ENCODE data around the gene ZSWIM6.

Gene ZSWIM6

GRCh38 chr5:61307611-61308010 is 24.4 kb upstream of the ZSWIM6 start:
- no peak for DNase-seq

GRCh38 chr5:61308712-61309111 is 23.3 kb upstream of the ZSWIM6 start:
- DNase-seq, result no peak

GRCh38 chr5:61309115-61309514 is 22.9 kb upstream of the ZSWIM6 start:
- no peak for DNase-seq

- no peak for DNase-seq
Observed at GRCh38 chr5:61311056-61311610, 20.9 kb upstream of the ZSWIM6 start.

- no peak for DNase-seq
Observed at GRCh38 chr5:61311836-61312808, 19.9 kb upstream of the ZSWIM6 start.

DNA sequence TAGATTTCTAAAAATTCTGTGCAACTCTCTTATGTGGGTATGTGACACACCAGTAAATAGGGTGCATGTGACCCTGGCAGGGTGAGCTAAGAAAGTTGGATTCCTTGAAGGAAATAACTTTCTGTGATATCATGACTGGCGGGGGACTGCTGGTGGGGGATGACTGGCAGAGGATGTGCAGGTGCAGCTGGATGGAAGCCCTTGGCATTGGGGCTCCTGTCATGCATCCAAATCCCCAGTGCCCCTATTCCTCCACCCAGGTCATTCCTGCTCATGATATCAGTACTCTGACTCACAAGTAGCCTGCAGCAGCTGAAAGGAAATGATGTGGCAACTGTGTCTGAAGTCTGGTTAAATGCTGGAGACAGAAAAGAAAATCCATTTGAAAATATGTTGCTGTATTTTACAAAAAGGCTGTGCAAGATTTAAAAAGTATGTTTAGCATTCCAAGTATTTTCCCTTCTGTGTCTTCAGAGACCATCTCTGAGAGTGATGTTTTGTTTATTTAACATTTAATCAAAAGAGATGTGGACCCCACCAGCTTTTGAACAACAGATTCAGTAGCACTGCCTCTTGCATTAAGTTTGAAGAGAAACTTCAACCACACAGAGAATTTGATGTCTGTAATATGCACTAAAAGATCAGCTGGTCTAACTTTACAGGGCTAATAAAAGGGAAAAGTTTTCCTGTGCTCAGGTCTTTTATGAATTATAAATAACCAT is 17.9 kb upstream of the ZSWIM6 start:
- no peak for DNase-seq

DNA sequence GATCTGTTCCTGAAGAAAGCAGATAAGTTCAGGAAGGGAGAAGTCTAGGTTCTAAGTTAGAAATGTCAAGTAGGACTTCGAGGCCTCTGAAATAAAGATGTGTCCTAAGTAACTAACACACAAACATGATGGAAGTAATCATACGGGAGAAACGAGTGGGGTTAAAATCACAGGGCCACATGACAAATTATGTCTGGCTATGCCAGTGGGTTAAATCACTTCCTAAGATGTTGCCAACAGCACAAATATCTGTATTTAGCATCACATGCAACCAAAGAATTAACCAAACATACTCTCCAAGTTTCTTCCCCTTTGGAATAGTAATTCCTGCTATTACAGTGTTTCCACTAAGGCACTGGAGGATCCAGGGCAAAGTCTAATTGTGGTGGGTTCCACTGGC is 13.7 kb upstream of the ZSWIM6 start:
- DNase-seq, result no peak

DNA sequence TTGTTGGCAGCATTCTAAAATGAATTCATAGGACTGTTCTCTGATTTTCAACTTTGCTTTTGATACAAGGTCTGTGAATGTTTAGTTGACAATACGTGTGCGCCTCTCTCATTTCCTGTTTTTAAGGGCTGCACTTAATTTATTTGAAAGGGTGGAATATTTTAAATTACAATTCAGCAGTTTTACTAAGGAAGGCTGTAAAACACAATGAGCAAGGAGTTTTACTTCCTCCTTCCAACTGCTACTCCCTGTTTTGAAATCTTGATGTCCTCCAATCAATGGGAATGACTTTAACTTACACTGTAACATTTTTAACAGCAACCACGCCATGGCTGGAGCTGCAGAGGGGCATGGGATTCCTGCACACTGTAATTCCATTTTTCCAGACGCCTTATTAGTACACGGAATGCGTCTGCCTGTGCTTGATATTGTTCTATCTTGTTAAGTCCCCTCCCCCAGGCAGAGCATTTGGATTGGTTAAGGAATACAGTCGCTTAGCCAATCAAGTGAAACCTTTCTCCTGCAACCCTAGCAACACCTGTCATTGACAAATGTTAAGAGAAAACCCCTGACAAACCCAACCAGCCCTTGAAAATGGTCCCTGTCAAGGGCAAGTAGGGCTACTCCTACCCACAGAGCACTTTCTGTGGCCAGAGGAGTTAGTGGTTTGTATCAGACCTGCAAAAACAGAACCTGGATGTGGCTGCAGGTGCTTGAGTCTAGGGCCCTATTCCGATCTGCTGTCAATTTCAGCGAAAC is 12.5 kb upstream of the ZSWIM6 start:
- no peak for DNase-seq

GRCh38 chr5:61320860-61321259 is 11.2 kb upstream of the ZSWIM6 start:
- DNase-seq, result no peak

GRCh38 chr5:61321669-61322068 is 10.4 kb upstream of the ZSWIM6 start:
- DNase-seq, result no peak

GRCh38 chr5:61322738-61323725 is 9.0 kb upstream of the ZSWIM6 start:
- DNase-seq, result no peak

- DNase-seq, result no peak
Observed at GRCh38 chr5:61327760-61328753, 4.0 kb upstream of the ZSWIM6 start.

DNA sequence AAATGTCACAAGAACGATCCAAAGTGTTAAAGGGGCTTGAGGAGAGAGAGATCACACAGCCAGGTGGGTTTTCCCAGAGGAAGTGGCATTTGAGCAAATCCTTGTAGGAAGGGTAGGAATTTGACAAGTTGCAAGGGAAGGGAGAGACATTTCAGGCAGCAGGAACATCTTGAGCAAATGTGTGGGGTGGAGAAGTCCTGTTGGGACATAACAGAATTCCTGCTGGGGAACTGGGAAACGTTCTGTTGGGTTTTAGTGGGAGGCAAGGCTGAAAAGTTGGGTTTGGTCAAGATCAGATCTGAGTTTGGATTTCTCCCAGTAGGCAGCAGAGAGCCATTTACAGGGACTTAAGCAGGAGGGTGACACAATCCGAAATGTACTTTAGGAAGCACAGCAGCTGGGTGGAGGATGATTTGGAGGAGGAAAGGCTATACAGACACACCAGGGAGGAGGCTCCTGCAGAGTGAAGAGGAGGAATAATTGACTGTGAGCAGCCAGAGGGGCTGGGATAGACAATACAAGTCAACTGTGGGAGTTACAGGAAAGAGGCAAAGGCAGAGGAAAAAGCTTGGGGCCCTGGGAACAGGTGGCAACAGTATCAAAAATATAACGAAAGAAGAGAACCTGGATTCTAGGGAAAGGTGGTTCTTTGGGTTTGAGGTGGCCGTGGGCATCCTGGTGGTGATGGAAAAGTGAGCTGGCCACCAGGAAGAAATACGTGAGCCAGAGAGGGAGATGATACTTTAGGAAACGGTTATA is 3.1 kb upstream of the ZSWIM6 start:
- DNase-seq, result no peak

- no peak for DNase-seq
Observed at GRCh38 chr5:61329550-61330128, 2.4 kb upstream of the ZSWIM6 start.

- peak; percentile 27 for DNase-seq
Observed at GRCh38 chr5:61330341-61330844, 1.7 kb upstream of the ZSWIM6 start.

DNA sequence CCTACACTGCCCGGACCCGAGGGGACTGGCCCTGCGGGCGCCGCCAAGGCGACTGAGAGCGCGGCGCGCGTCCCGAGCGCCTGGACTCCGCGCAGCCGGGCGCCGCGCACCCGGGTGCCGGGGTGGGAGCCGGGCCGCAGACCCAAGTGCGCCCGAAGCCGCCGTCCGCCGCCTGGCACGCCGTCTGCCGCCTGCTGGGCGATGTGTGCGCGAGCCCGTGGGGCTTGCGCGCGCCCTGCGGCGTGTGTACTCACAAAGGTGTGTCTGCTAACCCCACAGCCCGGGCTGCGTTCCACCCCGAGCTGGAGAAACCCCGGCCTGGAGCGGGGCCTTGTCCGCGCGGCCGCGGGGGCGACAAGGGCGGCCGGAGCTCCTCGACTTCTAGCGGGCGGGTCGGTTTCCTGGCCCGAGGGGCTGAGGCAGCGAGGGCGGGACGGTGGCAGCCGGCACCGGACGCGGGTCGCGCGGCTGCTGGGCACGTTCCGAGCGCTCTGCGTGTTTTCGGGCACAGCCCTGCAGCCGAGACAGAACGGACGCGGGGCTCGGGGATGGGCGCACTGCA is 1.1 kb upstream of the ZSWIM6 start:
- DNase-seq, result peak; percentile 6

- DNase-seq, result no peak
Observed at GRCh38 chr5:61332358-61332749, 296 bp downstream of the ZSWIM6 start.

DNA sequence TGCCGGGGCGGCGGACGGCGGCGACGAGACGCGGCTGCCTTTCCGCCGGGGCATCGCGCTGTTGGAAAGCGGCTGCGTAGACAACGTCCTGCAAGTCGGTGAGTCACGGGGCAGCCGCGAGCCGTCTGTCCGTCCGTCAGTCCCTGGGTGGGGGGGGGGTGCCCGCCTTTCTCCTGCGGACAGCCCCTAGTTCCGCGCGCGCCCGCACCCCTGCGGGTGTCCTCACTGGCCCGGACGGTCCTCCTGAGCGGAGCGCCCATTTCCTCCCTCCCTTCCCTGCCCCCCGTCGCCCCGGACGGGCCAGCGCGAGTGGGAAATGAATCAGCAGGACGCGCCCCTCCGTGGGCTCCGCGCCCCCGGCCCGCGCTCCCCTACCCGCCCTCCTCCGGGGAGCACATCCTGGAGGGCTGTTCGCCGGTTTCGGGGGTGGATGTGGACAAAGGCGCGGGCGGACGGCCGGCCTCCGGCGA is 828 bp downstream of the ZSWIM6 start:
- DNase-seq, result no peak
